ENCODE results near the gene CASP10.
A peak's percentile ranks its signal among the peaks of the same experiment; 100 is the strongest.
"Not testable (repeated sequence)": the region's sequence is repeated elsewhere in the genome, so short reads cannot be mapped to it uniquely, and the experiment has no call there.

The CASP10 gene

DNA sequence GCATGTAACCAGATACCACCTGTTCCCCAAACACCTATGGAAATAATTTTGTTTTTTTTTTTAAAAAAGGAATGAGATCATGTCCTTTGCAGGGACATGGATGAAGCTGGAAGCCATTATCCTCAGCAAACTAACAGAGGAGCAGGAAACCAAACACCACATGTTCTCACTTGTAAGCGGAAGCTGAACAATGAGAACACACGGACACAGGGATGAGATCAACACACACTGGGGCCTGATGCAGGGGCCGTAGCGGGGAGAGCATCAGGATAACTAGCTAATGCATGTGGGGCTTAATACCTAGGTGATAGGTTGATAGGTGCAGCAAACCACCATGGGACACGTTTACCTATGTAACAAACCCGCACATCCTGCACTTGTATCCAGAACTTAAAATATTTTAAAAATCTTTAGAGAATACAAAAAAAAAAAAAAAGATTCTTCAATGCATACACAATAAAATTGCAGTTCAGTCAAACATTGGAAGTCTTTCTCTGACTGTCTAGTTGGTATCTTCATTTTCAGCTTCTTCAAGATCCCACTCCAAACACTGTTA lies 11.6 kb upstream of the CASP10 start:
- Histone ChIP-seq H3K4me1 (ENCODE audit: insufficient read depth, low read length) (peaks cover 11% of the 10 kb centered on the region; the same call in 1 of the 2 replicates), H3K9me3 (ENCODE audit: control insufficient read depth, insufficient read depth, low read length) (peaks cover 4% of the 10 kb centered on the region; the same call in 1 of the 2 replicates), H3K36me3 (ENCODE audit: insufficient read depth, low read length) (no peaks in the 10 kb centered on the region), H3K9ac (ENCODE audit: low read depth, low read length) (no peak overlapping the region)

DNA sequence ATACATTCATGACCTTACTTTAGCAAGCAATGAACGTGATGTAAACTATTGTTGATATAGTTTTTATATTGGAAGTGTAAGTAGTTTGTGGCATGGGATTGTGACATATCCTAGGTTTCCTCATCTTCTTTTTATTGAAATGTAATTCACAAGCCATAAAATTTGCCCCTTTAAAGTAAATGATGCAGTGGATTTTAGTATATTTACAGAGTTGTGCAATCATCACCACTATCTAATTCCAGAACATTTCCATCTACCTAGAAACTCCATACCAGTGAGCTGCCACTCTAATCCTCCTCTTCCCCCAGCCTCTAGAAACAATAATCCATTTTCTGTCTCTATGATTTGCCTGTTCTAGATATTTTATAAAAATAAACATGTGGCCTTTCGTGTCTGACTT lies 10.7 kb upstream of the CASP10 start:
- no peaks in the 10 kb centered on the region for H3K36me3 ChIP-seq (ENCODE audit: insufficient read depth, low read length)
- peaks cover 4% of the 10 kb centered on the region; the same call in 1 of the 2 replicates for H3K9me3 ChIP-seq (ENCODE audit: control insufficient read depth, insufficient read depth, low read length)
- no peak overlapping the region for H3K9ac ChIP-seq (ENCODE audit: low read depth, low read length)
- peaks cover 11% of the 10 kb centered on the region; the same call in 1 of the 2 replicates for H3K4me1 ChIP-seq (ENCODE audit: insufficient read depth, low read length)

DNA sequence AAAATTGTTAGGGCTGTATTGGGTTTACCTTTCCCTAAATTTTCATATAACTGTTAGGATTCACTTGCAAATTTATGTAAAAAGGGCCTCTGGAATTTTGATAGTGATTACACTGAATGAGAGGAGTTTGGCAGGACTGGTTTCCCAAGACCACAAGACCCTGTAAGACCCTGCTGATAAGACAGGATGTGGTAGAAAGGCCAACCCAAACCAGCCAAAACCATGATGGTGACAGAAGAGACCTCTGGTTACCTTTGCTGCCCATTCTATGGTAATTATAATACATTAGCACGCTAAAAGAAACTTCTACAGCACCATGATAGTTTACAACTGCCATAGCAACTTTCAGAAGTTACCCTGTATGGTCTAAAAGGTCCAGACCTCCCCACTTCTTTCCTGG lies 8.3 kb upstream of the CASP10 start:
- Histone ChIP-seq H3K9ac (ENCODE audit: low read depth, low read length) (no peak overlapping the region), H3K36me3 (ENCODE audit: insufficient read depth, low read length) (no peaks in the 10 kb centered on the region), H3K4me1 (ENCODE audit: insufficient read depth, low read length) (peaks cover 11% of the 10 kb centered on the region; the same call in 1 of the 2 replicates), H3K9me3 (ENCODE audit: control insufficient read depth, insufficient read depth, low read length) (peaks cover 2% of the 10 kb centered on the region; the same call in 1 of the 2 replicates)

DNA sequence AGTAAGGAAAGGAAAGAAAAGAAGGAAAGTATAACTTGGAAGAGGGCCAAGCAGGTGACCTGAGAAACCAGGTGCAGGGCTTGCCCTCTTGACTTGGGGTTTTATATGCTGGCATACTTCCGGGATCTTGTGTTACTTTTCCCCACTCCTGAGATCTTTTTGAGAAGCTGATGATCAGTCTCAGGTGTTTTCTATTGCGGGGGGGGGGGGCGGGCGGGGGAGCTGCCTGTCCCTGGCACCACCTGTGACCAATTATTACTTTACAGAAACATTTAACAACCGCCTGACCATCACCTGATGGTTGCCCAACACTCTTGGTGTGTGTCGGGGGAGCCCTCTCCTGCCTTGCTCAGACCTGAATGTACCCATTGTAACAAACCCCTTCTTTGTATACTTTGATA lies 6.9 kb upstream of the CASP10 start:
- Histone ChIP-seq H3K36me3 (ENCODE audit: insufficient read depth, low read length) (no peaks in the 10 kb centered on the region), H3K9ac (ENCODE audit: low read depth, low read length) (no peak overlapping the region), H3K4me1 (ENCODE audit: insufficient read depth, low read length) (peaks cover 11% of the 10 kb centered on the region; the same call in 1 of the 2 replicates), H3K9me3 (ENCODE audit: control insufficient read depth, insufficient read depth, low read length) (peaks cover 2% of the 10 kb centered on the region; the same call in 1 of the 2 replicates)

DNA sequence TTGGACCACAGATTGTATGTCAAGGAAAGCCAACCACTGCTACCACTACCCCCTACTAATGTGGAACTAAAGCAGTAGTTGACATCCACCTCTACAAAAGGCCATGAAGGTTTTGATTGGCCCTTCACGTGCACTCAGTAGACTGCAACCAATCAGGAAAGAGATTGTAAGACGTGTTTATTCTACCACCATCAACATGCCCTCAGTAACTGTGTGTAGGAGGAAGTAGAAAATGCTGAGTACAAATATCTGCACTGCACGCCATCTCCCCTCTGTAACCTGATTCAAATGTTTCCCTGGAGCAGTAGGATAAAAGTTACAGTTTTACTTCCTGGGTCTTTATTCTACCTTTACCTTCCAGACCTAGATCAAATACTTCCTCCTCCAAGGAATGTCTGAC lies 2.9 kb upstream of the CASP10 start:
- peaks cover 2% of the 10 kb centered on the region; the same call in 1 of the 2 replicates for H3K9me3 ChIP-seq (ENCODE audit: control insufficient read depth, insufficient read depth, low read length)
- H3K9ac ChIP-seq (ENCODE audit: low read depth, low read length): no peak overlapping the region

DNA sequence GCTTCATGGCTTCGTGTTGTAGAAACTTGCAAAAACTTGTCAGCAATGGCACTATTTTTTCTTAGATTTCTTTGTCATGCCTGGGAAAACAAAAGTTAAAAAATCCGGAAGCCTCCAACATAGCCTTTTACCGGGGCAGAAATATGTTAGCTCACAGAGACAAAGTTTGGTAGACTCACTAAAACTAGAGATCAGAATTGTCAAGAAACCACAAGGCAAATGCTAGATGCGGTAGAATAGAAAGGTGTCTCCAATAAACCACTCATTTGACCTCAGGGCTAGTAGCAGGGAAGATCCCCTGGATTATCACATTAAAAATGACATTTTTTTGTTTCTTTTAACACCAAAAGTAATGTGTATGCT lies 405 bp downstream of the CASP10 start:
- H3K9ac ChIP-seq (ENCODE audit: low read depth, low read length): peak overlapping the region; percentile 69
- H3K36me3 ChIP-seq (ENCODE audit: insufficient read depth, low read length): 0 out of 2 replicates have a peak, but pooled peaks cover 2% of the 10 kb centered on the region
- H3K4me1 ChIP-seq (ENCODE audit: insufficient read depth, low read length): no peaks in the 10 kb centered on the region
- H3K9me3 ChIP-seq (ENCODE audit: control insufficient read depth, insufficient read depth, low read length): 0 out of 2 replicates have a peak, but pooled peaks cover 2% of the 10 kb centered on the region

More for the DNA sequence above, 2.9 kb upstream of the CASP10 start:
- H3K4me1 ChIP-seq (ENCODE audit: insufficient read depth, low read length): peaks cover 2% of the 10 kb centered on the region; the same call in 1 of the 2 replicates
- no peaks in the 10 kb centered on the region for H3K36me3 ChIP-seq (ENCODE audit: insufficient read depth, low read length)

DNA sequence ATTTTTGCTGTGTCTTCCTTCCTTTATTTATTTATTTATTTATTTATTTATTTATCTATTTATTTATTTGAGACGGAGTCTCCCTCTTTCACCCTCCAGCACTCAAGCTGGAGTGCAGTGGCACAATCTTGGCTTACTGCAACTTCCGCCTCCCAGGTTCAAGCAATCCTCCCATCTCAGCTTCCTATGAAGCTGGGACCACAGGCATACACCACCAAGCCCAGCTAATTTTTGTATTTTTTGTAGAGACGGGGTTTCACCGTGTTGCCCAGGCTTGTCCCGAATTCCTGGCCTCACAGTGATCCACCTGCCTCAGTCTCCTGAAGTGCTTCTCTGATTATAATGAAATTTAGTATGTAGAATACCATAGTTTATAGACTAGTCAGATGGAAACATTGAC lies 894 bp downstream of the CASP10 start:
- H3K9me3 ChIP-seq (ENCODE audit: control insufficient read depth, insufficient read depth, low read length); H3K36me3 ChIP-seq (ENCODE audit: insufficient read depth, low read length); H3K4me1 ChIP-seq (ENCODE audit: insufficient read depth, low read length): not testable (repeated sequence)
- peak overlapping the region; percentile 69; the same call in 1 of the 2 replicates for H3K9ac ChIP-seq (ENCODE audit: low read depth, low read length)

DNA sequence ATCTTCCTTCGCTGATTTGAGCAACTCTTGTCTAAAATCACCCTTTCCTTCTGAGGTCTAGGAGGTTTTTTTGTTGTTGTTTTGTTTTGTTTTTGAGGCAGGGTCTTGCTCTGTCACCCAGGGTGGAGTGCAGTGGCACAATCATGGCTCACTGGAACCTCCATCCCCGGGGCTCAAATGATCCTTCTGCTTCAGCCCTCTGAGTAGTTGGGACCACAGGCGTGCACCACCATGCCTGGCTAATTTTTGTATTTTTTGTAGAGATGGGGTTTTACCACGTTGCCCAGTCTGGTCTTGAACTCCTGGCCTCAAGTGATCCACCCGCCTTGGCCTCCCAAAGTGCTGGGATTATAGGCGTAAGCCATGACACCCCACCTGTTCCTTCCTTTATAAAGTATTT lies 1.3 kb downstream of the CASP10 start:
- H3K9ac ChIP-seq (ENCODE audit: low read depth, low read length); H3K36me3 ChIP-seq (ENCODE audit: insufficient read depth, low read length); H3K9me3 ChIP-seq (ENCODE audit: control insufficient read depth, insufficient read depth, low read length); H3K4me1 ChIP-seq (ENCODE audit: insufficient read depth, low read length): not testable (repeated sequence)

DNA sequence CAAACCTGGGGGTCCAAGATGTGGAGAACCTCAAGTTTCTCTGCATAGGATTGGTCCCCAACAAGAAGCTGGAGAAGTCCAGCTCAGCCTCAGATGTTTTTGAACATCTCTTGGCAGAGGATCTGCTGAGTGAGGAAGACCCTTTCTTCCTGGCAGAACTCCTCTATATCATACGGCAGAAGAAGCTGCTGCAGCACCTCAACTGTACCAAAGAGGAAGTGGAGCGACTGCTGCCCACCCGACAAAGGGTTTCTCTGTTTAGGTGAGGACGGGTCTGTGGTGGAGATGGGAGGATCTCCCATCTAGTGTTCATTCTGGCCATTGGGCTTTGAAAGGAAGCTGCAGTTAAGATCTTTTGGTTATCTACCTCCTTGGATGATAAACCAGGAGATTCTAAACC lies 2.9 kb downstream of the CASP10 start:
- Histone ChIP-seq H3K4me1 (ENCODE audit: insufficient read depth, low read length) (no peaks in the 10 kb centered on the region), H3K9ac (ENCODE audit: low read depth, low read length) (no peak overlapping the region), H3K9me3 (ENCODE audit: control insufficient read depth, insufficient read depth, low read length) (no peaks in the 10 kb centered on the region), H3K36me3 (ENCODE audit: insufficient read depth, low read length) (0 out of 2 replicates have a peak, but pooled peaks cover 2% of the 10 kb centered on the region)

DNA sequence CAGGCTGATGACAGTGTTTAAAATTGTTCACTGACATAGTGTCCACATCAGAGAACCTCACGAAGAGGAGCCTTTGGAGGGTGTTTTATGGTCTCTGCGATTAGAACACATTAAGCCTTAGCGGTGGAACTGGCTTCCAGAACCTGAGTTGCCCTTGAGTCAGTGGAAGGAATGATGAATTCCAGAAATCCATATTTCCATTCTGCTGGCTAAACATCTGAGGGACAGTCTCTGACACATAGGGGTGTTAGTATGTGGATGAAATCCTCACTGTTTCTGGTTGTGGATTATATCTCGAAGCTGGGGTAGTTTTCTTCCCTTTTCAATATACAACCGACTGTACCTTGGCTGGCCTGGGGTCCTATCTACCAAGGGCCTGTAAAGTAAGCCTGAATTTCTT lies 4.0 kb downstream of the CASP10 start:
- Histone ChIP-seq H3K36me3 (ENCODE audit: insufficient read depth, low read length) (0 out of 2 replicates have a peak, but pooled peaks cover 2% of the 10 kb centered on the region), H3K4me1 (ENCODE audit: insufficient read depth, low read length) (no peaks in the 10 kb centered on the region), H3K9ac (ENCODE audit: low read depth, low read length) (no peak overlapping the region), H3K9me3 (ENCODE audit: control insufficient read depth, insufficient read depth, low read length) (no peaks in the 10 kb centered on the region)

DNA sequence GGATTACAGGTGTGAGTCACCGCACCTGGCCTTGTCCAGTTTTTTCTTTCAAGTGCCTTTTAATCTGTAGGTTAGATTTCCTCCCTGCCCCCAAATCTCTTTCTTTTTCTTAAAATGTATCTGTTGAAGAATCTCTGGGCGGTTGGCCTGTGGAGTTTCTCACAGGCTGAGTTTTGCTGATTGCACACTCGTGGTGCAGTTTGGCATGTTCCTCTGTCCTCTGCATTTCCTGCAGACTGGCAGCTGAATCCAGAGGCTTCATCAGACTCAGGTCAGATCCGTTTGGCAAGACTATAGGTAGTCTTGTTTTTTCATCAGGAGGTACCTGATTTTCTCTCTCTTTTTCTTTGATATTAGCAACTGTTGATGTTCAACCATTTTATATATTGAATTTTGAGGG lies 5.5 kb downstream of the CASP10 start:
- H3K36me3 ChIP-seq (ENCODE audit: insufficient read depth, low read length): 0 out of 2 replicates have a peak, but pooled peaks cover 2% of the 10 kb centered on the region
- H3K9me3 ChIP-seq (ENCODE audit: control insufficient read depth, insufficient read depth, low read length): no peaks in the 10 kb centered on the region
- no peak overlapping the region for H3K9ac ChIP-seq (ENCODE audit: low read depth, low read length)
- no peaks in the 10 kb centered on the region for H3K4me1 ChIP-seq (ENCODE audit: insufficient read depth, low read length)

DNA sequence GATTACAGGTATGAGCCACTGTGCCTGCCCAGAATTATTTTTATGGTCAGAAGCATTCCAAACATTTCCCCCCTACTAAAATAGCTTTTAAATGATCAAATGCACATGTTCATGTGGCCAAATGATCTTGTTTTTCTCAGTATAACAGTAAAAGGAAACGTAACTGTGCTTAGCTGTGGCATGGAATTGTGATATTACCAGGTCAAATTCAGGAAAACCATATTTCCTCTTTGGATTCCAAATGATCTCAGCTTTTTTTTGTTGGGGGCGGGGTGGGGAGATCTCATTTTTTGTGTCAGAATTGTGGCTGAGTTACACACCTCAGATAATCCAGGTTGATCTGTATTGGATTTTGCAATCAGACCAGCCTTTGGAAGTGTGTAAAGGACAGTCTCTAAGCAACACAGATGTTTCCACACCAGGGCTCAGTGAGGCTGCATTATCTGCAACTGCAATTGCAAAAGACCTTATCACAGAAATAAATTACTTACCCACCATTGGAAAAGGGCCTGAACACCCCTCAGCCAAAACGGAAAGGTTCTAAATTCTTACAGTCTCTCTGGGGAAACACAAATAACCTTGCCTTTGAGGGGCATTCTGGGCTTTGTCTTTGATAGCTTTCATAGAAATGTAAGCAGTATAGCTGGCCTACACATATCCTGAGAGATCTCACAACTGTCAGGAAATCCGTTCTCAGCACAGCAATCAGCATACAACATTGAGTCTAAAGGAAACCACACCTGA lies 8.4 kb downstream of the CASP10 start:
- Histone ChIP-seq H3K9ac (ENCODE audit: low read depth, low read length) (no peak overlapping the region), H3K4me1 (ENCODE audit: insufficient read depth, low read length) (no peaks in the 10 kb centered on the region), H3K36me3 (ENCODE audit: insufficient read depth, low read length) (no peaks in the 10 kb centered on the region), H3K9me3 (ENCODE audit: control insufficient read depth, insufficient read depth, low read length) (no peaks in the 10 kb centered on the region)

DNA sequence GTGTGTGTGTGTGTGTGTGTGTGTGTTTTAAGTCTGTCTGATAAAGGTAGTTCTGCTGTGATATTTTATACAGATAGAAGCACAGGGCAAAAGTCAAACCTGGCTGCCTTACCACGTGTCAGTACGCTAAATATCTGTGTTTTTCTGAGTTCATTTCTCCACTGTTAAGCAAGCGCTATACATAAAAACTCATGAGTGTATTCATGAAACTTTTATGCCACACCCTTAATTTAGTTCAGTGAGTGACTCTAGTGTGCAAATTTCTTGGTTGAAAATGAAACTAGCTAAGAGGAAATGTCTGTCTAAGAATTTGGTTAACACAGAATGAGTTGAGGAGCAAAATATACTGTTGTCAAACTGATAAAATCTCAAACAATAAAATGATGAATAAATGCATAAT lies 11.2 kb downstream of the CASP10 start:
- Histone ChIP-seq H3K9ac (ENCODE audit: low read depth, low read length) (no peak overlapping the region), H3K9me3 (ENCODE audit: control insufficient read depth, insufficient read depth, low read length) (no peaks in the 10 kb centered on the region), H3K36me3 (ENCODE audit: insufficient read depth, low read length) (no peaks in the 10 kb centered on the region), H3K4me1 (ENCODE audit: insufficient read depth, low read length) (no peaks in the 10 kb centered on the region)

DNA sequence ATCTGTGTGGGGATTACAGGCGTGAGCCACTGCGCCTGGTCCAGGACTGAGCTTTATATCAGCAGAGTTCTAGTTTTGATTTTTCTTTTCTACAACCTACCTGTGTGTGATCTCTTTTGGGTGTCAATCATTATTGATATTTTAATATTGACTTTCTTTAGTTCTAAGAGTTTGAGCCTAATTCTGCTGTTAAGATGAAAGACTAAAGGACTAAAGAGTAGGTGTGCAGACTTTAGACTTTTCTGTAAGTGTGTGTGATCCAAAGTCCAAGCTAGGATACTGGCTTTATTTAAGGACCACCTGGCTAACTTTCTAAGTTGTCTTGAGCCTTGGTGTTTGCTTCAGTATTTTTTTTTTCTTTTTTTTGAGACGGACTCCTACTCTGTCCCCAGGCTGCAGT lies 12.4 kb downstream of the CASP10 start:
- no peaks in the 10 kb centered on the region for H3K9me3 ChIP-seq (ENCODE audit: control insufficient read depth, insufficient read depth, low read length)
- no peak overlapping the region for H3K9ac ChIP-seq (ENCODE audit: low read depth, low read length)
- no peaks in the 10 kb centered on the region for H3K4me1 ChIP-seq (ENCODE audit: insufficient read depth, low read length)
- H3K36me3 ChIP-seq (ENCODE audit: insufficient read depth, low read length): no peaks in the 10 kb centered on the region

DNA sequence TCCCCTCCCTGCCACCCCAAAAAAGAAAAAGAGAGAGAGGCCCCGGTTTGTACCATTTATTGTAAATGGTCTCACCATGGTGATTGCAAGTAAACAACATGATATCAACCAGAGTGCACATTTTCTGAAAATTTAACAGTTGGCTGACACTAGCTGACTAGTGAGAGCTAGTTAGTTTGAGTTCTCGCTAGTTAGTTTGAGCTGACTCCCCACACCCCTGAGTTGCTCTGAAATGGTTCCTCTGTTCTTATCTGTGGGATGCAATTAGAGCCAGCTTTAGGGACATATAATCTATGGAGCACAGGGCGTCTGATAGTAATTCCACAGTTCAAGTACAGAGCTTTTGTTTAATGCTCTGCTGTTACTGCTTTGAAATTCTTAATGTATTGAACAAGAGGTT lies 13.1 kb downstream of the CASP10 start:
- Histone ChIP-seq H3K9ac (ENCODE audit: low read depth, low read length) (no peak overlapping the region), H3K9me3 (ENCODE audit: control insufficient read depth, insufficient read depth, low read length) (no peaks in the 10 kb centered on the region), H3K36me3 (ENCODE audit: insufficient read depth, low read length) (no peaks in the 10 kb centered on the region), H3K4me1 (ENCODE audit: insufficient read depth, low read length) (no peaks in the 10 kb centered on the region)

Data from ES-I3 (cell line).